GM18517 (cell line): ENCODE results near the gene ITIH6.
"Not testable (repeated sequence)": the region's sequence is repeated elsewhere in the genome, so short reads cannot be mapped to it uniquely, and the experiment has no call there.

ENCODE experiments used
- ATAC-seq: cut with Tn5 transposase; IDR thresholded peaks from one replicate; pipeline ENCODE4 v1.9.1; 2021; ENCODE audit warnings: mild to moderate bottlenecking, moderate library complexity; ENCODE audit not compliant: unreplicated experiment

ITIH6 gene, protein sequence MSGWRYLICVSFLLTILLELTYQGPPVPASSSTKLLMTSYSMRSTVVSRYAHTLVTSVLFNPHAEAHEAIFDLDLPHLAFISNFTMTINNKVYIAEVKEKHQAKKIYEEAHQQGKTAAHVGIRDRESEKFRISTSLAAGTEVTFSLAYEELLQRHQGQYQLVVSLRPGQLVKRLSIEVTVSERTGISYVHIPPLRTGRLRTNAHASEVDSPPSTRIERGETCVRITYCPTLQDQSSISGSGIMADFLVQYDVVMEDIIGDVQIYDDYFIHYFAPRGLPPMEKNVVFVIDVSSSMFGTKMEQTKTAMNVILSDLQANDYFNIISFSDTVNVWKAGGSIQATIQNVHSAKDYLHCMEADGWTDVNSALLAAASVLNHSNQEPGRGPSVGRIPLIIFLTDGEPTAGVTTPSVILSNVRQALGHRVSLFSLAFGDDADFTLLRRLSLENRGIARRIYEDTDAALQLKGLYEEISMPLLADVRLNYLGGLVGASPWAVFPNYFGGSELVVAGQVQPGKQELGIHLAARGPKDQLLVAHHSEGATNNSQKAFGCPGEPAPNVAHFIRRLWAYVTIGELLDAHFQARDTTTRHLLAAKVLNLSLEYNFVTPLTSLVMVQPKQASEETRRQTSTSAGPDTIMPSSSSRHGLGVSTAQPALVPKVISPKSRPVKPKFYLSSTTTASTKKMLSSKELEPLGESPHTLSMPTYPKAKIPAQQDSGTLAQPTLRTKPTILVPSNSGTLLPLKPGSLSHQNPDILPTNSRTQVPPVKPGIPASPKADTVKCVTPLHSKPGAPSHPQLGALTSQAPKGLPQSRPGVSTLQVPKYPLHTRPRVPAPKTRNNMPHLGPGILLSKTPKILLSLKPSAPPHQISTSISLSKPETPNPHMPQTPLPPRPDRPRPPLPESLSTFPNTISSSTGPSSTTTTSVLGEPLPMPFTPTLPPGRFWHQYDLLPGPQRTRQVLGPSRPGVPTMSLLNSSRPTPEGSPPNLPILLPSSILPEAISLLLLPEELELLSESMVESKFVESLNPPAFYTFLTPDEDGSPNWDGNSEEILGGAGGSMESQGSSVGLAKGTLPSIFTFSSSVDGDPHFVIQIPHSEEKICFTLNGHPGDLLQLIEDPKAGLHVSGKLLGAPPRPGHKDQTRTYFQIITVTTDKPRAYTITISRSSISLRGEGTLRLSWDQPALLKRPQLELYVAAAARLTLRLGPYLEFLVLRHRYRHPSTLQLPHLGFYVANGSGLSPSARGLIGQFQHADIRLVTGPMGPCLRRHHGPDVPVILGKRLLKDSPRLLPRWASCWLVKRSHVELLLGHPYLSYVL

DNA sequence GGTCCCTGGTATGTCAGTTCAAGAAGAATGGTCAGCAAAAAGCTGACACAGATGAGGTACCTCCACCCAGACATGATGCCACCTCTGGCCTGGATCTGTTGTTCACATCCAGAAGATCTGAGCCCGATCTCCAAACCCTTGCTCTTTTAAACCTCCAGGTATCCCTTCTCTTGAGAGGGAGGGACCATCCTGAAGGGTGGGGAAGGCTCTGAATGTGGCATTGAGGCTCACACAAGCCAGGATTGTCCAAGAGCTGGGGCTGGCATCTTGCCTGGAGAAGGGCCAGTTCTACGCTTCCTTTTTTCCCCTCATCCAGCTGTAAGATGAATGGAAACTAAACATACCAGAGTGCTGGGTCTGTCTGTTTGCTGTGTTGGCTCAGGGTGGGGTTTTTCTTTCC, at the start of gene ITIH6:
TSS of gene ITIH6 (minus strand) at position 119 of the 400 bp plus-strand sequence. CDS start at position 74, 45 bp downstream.
- ATAC-seq = no peak

DNA sequence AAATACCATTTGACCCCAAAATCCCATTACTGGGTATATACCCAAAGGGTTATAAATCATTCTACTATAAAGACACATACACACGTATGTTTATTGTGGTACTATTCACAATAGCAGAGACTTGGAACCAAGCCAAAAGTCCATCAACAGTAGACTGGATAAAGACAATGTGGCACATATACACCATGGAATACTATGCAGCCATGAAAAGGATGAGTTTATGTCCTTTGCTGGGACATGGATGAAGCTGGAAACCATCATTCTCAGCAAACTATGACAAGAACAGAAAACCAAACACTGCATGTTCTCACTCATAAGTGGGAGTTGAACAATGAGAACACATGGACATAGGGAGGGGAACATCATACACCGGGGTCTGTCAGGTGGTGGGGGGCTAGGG, 49.6 kb upstream of the ITIH6 start:
- ATAC-seq = not testable (repeated sequence)

DNA sequence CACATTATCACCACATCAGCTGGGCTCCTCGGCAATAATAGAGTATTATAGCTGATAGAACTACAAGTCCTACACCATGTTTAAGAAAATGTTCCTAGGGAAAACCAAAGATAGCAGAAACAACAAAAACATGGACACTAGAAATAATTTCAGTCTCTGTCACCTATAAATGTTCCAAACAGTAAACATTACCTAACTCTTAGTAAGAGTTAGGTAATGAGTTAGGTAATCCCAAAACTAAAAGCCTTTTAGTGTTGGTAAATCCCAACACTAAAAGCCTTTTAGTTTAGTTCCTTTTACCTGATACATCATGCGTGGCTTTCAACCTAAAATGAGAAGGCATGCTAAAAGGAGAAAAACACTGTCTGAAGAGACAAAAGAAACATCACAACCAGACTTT, 45.0 kb upstream of the ITIH6 start:
- no peak for ATAC-seq

DNA sequence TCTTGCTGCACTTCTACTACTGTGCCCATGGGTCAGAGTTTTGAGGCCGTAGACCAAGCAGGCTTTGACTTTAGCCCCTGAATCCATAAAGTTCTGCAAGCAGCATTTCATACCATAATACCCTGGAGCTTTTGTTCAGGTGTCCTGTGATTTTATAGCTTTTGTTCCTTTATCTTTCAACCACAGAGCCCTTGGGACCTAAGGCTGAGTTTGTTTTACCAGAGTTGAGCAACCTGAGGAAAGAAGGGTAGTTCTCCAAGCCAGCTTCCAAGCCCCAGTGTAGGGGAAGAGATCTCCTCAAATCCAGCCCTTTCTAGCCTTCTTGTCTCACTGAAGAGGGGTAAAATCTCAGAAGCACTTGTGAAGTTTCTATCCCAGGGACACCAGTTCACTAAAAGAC, 44.6 kb upstream of the ITIH6 start:
- ATAC-seq = no peak

DNA sequence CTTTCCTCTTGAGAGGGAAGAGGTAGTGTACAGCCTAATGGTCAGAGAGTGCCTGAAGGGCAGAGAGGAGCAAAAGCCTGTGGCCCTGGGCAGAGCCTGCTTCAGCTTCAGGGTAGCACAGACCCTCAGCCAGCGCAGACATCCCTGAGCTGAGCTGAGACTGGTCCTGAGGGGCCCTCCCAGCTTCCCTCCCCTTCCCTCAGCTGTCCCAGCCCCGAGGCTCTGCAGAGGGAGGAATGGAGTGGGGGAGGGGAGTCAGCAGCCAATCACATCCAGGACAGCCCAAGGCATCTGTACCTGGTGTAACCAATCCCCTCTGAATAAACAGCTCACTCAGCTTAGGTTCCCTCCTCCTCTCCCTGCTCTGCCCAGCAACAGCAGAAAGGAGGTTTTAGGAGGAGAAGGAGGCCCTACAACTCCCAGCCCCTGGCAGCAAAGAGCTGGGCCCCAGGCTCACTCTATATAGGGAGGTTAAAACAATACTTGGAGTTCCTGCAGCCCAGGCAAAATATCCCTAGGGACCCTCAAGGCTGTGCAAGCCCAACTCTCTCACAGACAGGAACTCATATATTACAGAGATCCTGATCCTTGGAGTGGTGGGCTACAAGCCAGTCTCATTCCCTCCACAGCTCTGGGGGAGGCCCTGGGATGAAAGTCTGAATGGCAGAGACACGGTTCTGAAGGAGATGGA, 43.3 kb upstream of the ITIH6 start:
- not testable (repeated sequence) for ATAC-seq

DNA sequence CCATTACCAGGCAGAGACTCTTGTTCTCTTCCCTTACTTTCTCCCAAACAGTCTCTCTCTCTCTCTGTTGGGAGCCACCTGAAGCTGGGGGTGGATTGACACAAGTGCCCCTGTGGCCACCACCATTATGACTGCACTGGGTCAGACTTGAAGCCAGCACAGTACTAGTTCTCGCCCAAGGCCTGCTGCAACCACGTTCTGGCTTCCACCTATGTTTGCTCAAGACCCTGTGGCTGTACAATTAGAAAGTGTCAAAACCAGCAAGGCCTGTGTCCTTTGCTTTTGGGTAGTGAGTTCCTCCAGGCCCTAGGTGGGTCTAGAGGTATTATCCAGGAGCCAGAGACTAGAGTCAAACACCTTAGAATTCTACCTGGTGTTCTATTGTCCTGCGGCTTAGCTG, 40.5 kb upstream of the ITIH6 start:
- ATAC-seq = no peak

DNA sequence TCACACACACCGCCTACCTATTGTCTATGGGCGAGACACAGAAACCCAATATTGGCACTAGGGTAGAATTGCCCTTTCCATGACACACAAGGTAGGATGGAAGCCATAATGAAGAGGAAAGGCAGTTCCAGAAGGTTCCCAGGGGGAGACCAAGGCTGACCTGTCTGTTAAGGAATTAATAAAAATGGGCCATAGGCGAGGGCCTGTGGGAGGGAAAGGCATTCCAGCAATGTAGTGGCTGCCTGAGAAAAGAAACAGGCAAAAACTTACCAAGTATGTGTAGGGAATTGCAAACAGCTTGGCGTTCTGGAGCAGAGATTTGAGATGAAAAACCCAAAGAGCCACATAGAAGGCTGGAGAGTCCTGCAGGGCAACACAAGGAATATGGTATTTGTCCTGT, 28.5 kb upstream of the ITIH6 start:
- ATAC-seq = no peak

DNA sequence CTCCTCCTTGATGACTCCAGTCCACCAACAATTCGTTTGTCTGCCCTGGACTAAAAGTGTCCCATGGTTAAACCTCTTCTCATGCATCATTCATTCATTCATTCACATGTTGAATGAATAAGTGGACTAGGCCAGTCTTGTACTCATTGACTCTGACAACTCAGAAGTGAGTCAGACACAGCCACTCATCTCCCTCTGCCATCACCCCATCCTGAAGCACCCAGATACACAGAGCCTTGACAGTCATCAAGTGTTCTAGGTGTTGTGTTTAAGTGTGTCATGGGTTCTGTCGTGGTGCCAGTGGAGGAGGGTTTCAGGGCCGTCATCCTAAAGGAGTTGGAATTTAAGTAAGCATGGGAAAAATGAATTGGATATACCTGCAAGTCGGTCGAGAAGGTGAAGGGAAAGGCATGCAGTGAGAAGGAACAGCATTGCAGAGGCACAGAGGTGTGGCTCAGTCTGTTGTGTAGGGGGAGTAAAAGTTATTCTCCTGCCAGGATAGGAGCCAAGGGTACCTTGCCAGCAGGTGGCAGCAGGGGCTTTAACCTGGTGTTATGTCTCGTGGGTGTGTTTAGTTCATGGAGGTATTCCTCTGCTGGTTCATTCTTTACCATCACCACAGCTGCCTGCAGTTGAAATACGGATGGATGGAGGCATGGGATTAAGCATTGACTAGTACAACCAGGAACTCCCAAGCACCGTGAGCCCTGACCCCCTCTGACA, 27.8 kb upstream of the ITIH6 start:
- no peak for ATAC-seq

DNA sequence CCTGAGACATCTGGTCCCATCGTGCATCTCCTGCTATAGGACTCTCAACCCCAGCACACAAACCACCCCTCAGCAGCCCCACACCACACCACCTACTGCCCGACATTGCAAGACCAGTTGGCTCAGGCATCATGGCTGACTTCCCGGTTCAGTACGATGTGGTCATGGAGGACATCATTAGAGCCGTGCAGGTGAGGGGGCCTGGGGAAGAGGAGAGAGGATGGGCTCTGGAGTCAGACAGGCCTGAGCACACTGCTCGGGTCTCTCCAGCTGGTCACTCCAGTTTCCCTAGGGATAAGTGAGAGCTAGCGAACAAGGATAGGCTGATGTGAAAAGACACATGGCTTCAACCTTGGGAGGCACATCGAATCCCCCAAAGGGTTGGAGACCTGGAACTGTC, 26.7 kb upstream of the ITIH6 start:
- ATAC-seq = no peak

DNA sequence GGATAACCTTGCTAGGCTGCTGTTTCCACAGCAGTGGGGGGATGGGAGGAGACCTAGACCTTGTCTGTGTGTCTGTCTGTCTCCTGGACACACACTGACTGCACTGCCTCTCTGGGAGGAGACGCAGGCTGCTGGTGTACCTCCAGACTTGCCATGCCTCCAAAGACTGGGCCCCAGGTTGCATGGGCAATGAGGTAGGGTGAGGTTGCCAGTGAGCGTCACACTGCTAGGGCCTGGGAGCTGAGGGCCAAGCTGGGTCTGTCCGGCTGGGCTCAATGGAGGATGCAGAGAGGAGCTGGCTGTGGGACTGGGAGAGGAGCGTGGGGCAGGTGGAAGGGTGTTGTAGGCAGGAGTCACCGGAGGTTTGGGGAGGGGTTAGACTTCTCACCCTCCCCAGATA, 26.1 kb upstream of the ITIH6 start:
- no peak for ATAC-seq

DNA sequence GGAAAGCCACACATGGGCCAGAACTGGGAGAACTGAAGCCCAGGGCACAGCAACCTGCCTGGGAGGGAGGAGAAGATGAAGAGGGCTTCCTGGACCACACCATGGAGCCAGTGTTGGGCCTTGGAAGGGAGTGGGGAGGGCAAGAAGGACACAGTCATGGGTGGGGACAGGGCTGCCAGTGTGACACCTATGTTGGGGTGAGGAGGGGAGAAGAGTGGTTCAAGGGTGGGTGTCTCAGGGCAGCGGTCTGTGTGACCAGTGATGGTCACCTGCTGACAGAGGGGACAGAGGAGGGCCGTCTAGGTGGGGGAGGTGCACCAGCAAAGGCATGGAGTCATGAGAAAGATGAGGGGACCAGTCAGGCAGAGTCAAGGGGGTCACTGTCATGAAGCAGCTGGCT, 23.3 kb upstream of the ITIH6 start:
- no peak for ATAC-seq

DNA sequence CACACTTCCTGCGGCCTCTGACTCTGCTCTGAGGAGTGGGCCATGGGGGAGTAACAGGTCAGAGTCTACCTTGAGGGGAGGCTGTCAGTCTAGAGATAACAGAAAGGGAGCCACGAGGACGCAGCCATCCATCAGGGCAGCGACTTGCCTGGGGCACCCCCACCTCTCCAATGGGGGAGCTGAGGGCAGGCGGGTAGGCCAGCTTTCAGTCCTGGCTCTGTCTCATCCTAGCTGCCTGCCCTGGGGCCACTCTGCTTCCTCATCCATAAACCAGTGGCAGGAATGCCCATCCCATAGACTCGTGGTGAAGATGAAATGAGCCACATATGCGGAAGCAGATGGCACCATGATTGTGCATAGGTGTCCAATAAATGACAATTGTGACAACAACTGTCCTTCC, 22.7 kb upstream of the ITIH6 start:
- no peak for ATAC-seq

DNA sequence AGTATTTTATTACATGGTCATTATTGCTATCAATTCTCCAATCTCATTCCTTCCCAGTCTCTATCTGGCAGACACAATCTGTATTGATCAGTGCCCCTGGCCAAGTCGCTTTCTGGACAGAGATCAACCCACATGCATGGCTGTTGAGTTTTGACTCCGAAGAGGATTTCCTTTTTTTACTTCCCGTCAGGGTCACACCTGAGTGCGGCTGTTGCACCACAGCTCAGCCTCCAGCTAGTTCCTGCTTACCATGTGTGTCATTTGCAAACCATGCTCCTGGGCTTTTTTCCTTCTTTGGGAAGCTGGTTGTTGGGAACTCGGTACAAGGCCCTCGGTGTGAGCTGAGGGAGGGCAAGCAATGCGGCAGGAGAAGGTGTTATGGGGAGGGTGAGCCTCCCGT, 21.1 kb upstream of the ITIH6 start:
- no peak for ATAC-seq

DNA sequence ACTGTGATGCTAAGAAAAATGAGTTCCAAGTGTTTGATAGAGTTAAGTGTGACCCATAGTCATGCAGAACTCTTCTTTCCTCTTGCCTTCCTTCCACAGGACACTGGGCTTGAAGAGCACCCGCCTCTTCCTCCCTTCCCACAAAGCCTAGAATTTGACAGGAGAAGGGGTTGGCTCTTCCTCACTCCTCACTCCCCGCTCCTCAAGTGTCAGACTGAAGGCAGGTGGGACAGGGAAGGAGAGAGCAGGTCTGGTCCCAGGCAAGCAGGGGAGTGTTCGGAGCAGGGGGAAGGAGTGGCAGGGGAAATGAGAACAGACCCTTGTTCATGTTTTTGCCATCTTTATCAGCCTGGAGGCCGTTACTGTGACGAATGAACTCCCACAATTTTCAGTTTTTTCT, 20.2 kb upstream of the ITIH6 start:
- no peak for ATAC-seq

DNA sequence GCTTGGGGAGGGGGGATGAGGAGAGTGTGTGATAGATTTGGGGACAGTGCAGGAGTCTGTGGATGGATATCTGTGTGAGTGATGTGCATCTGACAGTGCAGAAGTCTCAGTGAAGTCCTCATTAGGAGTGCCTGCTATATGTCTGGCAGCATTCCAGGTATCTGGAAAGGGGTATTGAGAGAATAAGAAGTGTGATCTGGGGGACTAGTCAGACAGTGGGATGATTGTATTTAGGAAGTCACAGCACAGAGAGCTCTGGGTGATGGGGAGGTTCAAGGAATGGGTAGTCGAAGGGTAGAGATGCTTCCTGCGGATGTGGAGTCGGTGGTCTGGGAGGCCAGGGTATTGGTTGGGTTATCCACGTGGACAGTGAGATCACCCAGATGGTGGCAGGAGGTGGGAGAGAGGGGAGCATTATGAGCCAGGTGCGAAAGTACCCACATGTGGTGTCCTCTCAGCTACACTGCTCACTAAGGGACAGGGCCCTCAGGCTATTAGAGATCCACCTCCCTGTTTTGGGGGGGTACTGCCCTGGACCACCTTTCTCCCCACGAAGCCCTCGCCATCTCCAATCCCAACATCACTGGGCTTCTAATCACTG, 19.3 kb upstream of the ITIH6 start:
- no peak for ATAC-seq

DNA sequence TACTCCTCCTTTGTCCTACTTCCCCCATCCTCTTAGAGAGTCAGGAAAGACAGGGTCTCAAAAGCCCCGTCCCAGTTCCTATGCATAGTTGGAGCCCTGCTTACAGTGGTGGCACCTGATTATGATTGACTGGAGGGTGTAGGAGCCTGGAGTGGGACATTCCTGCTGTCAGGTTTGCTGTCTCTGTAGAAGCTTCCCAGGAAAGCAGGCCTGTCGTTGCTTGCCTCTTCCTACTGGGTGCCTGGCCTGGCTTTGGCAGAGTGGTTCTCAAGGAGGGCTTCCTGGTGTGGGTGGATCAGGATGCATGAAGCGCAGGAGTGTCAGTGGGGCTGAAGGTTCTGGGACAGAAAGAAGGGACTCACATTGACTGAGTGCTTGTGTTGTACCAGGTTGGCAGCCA, 14.3 kb upstream of the ITIH6 start:
- no peak for ATAC-seq

DNA sequence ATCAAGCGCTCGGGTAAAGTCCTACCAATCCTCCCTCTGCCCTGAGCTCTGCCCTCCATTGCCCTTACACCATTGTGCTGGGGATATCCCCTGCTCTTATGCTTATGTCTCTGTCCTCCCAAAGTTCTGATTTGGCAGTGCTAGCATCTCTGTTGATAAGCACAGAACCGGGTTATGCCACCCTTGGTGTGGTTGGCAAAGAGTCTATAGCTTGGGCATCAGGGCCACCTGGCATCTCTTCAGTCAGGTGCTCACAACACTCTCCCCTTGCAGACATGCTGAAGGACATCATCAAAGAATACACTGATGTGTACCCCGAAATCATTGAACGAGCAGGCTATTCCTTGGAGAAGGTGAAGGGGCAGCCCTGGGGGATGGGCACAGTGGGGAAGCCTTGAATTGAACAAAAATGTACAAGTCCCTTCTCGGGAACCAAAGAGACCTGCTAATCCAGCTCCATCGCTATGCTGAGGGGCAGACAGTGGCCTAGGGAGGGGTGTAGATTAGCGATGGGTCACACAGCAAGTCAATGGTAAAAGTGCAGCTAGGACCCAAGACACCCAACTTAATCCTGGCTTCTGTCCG, 13.3 kb upstream of the ITIH6 start:
- ATAC-seq = no peak

DNA sequence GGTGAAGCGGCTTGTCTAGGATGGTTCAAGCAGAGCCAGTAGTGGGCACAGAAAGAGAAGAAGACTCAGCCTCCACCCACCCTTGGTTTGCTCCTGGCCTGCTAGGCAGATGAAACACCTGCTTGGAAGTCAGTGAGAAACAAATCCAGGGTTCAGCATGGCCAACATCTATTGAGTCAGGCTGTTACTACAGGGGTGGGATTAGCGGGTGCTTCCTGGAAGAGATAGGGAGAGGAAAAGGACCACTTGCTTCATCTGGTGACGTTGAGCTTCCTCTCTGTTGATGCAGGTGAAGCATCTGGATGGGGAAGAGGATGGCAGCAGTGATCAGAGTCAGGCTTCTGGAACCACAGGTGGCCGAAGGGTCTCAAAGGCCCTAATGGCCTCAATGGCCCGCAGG, 12.5 kb upstream of the ITIH6 start:
- no peak for ATAC-seq
